NCI-H345 treated with DMSO at 0.1 percent for 48 hours (cell line): Measurements from ENCODE around the gene MGAT3.
A peak's percentile ranks its signal among the peaks of the same experiment; 100 is the strongest.
"Not testable (repeated sequence)": the region's sequence is repeated elsewhere in the genome, so short reads cannot be mapped to it uniquely, and the experiment has no call there.

Experiments used
- DNase-seq: peaks from one replicate; lab custom pipeline; 2025; ENCODE audit not compliant: unreplicated experiment; lab: John Stamatoyannopoulos, UW

The MGAT3 gene

GRCh38 chr22:39489094-39490068 lies 32.6 kb downstream of the MGAT3 start:
- no peak for DNase-seq

GRCh38 chr22:39490135-39490798 lies 33.5 kb downstream of the MGAT3 start:
- DNase-seq = peak; percentile 19

- no peak for DNase-seq
Observed at GRCh38 chr22:39490966-39491680, 34.3 kb downstream of the MGAT3 start.

- DNase-seq = no peak
Observed at GRCh38 chr22:39491696-39492095, 34.9 kb downstream of the MGAT3 start.

DNA sequence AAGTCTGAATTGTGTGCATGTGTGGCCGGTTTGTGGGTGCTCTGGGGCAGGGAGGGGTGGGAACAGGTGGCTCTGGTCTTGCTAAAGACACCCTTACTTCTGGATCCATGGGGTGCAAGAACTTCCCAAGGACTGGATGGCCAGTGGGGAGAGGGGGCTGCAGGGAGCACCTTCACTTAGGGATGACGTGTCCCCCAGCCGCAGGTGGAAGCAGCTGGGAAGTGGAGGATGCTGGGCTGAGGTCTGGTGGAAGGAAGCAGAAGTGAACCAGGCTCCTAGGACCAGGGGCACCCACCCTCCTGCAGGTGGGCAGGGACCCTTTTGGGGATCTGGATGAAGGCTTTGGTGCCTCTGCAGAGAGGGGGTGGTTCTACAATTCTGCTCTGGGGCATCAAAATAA lies 35.4 kb downstream of the MGAT3 start:
- no peak for DNase-seq

DNA sequence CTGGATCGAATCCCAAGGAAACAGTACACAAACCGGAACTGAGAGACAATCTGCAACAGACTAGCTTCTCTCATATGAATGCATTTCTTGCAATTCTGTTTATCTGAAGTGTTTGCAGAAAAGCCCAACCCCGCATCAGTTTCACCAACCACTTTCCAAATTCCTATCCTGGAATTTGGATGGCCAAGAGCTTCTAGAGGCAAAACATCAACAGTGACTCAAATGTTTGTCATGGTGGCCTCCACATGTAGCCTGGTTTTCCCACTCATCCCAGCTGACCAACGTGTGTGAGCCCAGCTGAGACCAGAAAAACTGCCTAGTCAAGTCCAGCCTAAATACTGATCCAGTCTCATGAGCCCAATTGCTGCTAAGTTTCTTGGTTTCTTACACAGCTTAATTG lies 36.9 kb downstream of the MGAT3 start:
- DNase-seq = no peak

DNA sequence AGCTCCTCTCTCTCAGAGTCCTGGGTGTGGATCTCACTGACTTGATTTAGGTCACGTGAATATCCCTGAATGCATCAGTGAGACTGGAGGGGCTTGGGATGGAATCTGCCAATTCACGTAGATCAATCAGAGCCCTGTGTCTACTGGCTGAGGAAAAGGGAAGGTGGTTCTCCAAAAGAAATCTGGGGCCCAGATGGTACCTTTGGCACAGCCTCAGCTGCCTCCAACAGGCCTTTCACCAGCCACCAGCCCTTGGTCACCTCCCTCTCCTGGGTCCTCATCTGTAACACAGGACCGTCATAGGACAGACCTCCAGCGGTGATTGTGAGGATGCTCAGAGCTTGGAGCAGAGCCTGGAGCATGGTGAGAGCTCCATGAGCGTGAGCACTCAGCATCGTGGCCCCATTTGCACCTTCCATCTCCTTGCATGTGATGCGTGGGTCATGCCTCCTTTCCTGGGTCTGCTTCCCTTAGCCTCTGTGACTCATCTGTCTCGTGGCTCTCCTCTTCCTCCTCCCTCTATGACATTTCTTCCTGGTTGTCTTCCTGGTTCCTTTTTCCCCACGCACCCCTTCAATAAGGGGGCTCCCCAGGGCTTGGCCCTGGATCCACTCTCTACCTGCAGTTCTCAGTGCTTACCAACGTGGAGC lies 37.8 kb downstream of the MGAT3 start:
- no peak for DNase-seq

DNA sequence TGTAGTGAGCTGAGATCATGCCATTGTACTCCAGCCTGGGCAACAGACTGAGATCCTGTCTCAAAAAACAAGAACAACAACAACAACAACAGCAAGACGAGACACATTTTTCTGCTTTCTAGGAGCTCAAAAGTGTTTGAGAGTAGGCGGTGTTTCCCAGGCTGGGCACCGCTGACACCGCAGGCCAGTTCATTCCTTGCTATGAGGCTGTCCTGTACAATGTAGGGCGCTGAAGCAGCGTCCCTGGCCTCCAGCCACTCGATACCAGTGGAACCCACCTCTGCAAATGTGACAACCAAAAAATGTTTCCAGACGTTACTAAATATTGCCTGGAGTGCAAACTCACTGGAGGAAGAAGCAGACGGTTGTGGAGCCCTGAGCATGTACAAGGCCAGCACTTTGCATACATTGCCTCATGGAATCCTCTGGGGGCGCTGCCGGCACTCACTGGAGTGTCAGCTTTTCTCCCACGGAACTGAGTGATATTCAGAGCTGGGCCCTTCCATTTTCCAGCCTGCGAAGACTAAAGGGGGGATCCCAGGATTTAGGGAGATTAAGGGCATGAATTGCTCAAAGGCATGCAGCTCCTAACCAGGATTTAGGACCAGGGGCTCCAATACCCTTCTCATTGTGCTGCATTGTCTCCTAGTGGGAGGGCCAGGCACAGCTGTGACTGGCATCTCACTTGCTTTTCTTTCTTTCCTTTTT lies 39.5 kb downstream of the MGAT3 start:
- DNase-seq = no peak

- no peak for DNase-seq
Observed at GRCh38 chr22:39497429-39497828, 40.6 kb downstream of the MGAT3 start.

DNA sequence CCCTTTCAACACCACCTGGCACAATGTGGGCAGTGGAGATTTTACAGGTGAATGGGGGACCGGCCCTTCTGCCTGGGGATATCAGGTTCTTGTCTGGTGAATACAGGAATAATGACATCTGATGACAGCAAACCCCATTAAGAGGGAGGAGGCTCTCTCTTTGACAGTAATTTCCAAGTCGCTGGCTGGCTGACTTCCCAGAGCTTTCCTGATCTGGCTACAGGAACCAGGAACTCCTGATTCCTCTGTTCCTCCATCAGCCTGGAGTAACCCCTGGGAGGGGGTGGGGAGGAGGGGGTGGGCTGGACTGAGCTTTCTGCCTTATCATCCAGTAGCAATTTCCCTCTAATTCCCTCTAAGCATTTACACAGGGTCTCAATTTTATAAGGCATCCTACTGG lies 41.6 kb downstream of the MGAT3 start:
- DNase-seq = peak; percentile 15

GRCh38 chr22:39498802-39499201 lies 42.0 kb downstream of the MGAT3 start:
- DNase-seq = no peak

DNA sequence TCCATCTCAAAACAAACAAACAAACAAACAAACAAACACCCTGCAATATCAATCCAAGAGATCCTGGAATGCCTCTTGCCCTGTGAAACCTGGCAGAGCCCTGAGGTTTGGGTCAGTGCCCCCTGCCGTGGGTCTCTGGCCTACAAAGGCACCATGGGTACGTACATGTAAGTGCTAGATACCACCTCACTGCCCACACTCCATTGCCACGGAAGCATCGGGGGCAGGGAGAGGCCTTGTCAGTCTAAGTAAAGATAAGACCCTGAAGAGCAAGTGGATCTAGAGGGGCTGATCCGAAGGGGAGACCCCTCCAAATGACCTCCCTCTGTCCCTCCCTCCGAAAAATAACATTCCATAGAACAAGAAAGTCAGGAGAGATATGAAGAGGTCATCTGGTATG lies 43.3 kb downstream of the MGAT3 start:
- DNase-seq = no peak

DNA sequence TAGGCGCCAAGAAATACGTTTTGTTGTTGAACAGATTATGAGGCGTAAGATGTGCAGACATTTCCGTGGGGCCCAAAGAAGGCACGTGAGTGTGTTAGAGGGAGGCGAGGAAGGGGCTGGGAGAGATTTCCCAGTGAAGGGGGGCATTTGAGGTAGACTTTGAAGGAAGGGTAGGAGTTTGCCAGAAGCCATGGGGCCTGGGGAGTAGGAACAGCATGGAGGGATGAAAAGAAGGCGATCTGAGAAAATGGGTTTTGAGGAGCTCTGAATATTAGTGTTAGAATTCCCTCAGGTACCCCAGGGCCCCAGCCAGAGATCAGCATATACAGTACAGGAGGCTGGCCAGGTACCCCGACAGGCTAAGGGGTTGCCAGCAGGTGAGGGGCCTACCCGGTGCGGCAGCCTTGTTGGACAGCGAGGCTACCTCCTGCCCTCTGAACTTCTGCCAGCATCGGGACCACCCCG lies 44.9 kb downstream of the MGAT3 start:
- DNase-seq = no peak

DNA sequence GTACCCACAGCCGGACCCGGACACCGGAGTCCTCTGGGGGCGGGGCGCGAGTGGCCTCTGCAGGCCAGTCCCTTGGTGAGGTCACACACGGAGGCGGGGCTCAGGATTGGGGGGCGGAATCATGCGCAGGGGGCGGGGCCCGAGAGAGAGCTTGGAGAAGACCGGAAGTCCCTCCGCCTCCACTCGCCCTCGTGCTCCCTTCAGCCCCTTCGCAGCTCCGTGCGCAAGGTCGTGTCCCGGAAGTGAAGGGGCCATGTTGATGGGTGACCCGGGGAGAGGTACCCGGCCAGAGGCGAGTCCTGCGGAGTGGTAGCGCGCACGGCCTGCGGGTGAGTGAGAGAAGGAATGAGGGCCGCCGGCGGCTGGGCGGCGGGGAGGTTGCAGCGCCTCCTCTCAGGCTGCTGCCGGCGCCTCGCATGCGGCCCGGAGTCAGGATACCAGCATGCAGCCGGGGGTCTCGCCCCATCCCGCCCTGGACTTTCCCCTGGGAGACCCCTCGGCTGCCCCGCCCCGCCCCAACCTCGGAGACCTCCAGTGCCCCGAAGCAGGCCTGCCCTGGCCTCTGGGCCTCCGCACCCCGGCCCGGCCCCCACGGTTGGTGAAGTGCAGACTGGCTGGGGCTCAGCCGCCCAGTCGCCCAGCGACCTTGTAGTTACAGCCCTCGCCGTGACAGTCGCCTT lies 45.4 kb downstream of the MGAT3 start, which contains the start of gene MIEF1:
MIEF1 (plus strand) TSS at position 182 of the 680 bp plus-strand sequence. CDS start 9,005 bp downstream, outside the sequence.
- peak; percentile 64 for DNase-seq

DNA sequence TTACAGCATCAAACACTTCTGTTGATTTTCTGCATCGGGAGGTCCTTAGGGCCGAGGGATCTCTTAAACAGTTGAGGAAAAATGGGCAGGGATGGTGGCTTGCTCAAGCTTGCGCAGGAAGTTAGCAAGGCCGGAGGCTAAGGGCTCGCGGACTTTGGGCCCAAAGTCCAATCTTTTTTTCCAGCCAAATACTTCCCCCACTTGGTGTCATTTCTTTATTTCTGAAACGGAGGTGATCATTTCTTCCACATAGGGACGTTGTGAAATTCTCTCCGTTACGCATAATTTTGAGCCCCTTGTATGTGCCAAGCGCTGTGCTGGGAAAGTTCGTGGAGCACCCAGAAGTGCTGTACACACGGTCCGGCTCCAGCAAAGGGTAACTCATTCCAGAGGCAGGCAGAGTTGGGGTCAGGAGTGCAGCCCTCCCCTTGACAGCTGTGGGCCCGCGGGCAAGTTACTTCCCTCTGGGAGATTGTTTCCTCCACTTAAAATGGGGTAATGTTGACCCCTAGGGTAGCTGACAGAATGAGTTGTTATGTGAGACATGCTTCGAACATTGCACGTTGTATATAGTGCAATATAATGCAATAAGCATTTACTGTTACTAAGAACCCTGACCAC lies 46.1 kb downstream of the MGAT3 start:
- no peak for DNase-seq

DNA sequence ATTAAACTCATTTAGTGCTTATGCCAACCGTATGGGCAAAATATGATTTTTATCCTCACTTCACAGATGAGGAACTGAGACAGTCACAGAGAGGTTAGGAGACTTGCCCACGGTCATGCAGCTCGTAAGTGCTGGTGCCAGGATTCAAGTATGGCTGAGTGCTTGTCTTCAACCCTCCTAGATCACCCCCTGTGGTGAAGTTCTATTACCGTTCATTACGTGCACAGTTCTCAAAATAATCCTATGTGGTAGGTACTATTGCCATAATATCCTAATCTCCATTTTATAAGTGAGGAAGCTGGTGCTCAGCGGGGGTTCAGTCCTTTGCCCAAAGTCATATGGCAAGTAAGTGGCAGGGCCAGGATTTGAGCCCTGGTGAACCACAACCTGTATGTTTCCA lies 46.8 kb downstream of the MGAT3 start:
- no peak for DNase-seq

DNA sequence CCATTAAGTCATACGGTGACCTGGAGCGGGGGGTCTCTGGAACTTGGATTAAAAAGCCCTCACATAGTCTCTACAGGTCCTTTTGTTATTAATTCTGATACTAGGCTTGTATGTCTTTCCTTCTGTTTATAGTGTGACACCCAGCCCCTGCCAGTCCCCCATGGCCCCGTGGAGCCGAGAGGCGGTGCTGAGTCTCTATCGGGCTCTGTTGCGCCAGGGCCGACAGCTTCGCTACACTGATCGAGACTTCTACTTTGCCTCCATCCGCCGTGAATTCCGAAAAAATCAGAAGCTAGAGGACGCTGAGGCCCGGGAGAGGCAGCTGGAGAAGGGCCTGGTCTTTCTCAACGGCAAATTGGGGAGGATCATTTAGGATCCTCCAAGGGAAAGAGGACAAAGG lies 47.3 kb downstream of the MGAT3 start:
- no peak for DNase-seq

GRCh38 chr22:39507021-39507420 lies 50.2 kb downstream of the MGAT3 start:
- not testable (repeated sequence) for DNase-seq

- DNase-seq = no peak
Observed at GRCh38 chr22:39508393-39508792, 51.6 kb downstream of the MGAT3 start.
